Skeletal muscle tissue (tissue), 4 donors: Measurements from ENCODE around the gene FADS2. TPM values are rescaled to one million over a fixed set of nuclear protein-coding genes. Genes with fewer than 3 reads are reported as not detected.

Source experiments
- H3K27ac ChIP-seq: one replicate; pipeline ENCODE4 v1.7.0; 2013; ENCODE audit warnings: mild to moderate bottlenecking, low read depth, low read length, inconsistent platforms
- H3K27me3 ChIP-seq, 3 donors: one replicate each; pipeline ENCODE4 v1.7.0; 2013; ENCODE audit warnings: low read length in 3 of 3; ENCODE audit not compliant: control insufficient read depth in 3 of 3, insufficient read depth in 3 of 3
- H3K36me3 ChIP-seq, 3 donors: one replicate each; pipeline ENCODE4 v1.7.0; 2013; ENCODE audit warnings: low read length in 3 of 3; ENCODE audit not compliant: control insufficient read depth in 3 of 3, insufficient read depth in 3 of 3
- H3K4me1 ChIP-seq, 3 donors: one replicate each; pipeline ENCODE4 v1.7.0; 2013; ENCODE audit warnings: low read length in 3 of 3, mild to moderate bottlenecking in 3 of 3; ENCODE audit not compliant: control insufficient read depth in 3 of 3, insufficient read depth in 3 of 3
- H3K4me3 ChIP-seq, 3 donors: one replicate each; pipeline ENCODE4 v1.7.0; 2013; ENCODE audit warnings: low read length in 3 of 3
- H3K9ac ChIP-seq, 3 donors: one replicate each; pipeline ENCODE4 v1.7.0; 2013; ENCODE audit warnings: low read length in 3 of 3, mild to moderate bottlenecking in 3 of 3, moderate library complexity in 2 of 3, low read depth in 1 of 3
- H3K9me3 ChIP-seq, 3 donors: one replicate each; pipeline ENCODE4 v1.7.0; 2013; ENCODE audit warnings: low read length in 3 of 3; ENCODE audit not compliant: control insufficient read depth in 3 of 3
- total RNA-seq: library from RNA; depleted of rRNA; stranded (reverse); fragments of >200 nt; gene quantifications from one replicate; pipeline ENCODE4 v1.2.3, GENCODE V29; 2014
- donor health status: Osteomylitis.

Gene FADS2
- total RNA-seq, 1 donor from 2014 or later: 41.2 TPM

GRCh38 chr11:61900251-61900650 is 72.2 kb downstream of the FADS2 start:
- H3K4me1 ChIP-seq: peaks cover 0 to 6% (median 4%) of the 10 kb centered on the region in 3 donors
- no peak overlapping the region for H3K4me3 ChIP-seq
- H3K9ac ChIP-seq: peak overlapping the region in 1 of 3 donors; percentile 33
- H3K27ac ChIP-seq: no peak overlapping the region
- H3K36me3 ChIP-seq: peaks cover 2 to 21% (median 4%) of the 10 kb centered on the region in 3 donors
- H3K9me3 ChIP-seq: no peaks in the 10 kb centered on the region
- H3K27me3 ChIP-seq: no peaks in the 10 kb centered on the region

- H3K27ac ChIP-seq: no peak overlapping the region
- peaks cover 0 to 6% (median 4%) of the 10 kb centered on the region in 3 donors for H3K4me1 ChIP-seq
- H3K4me3 ChIP-seq: no peak overlapping the region
- peaks cover 5 to 28% (median 9%) of the 10 kb centered on the region in 3 donors for H3K36me3 ChIP-seq
- no peaks in the 10 kb centered on the region for H3K9me3 ChIP-seq
- no peak overlapping the region for H3K9ac ChIP-seq
- H3K27me3 ChIP-seq: no peaks in the 10 kb centered on the region
Observed at GRCh38 chr11:61901397-61901796, 73.3 kb downstream of the FADS2 start.

DNA sequence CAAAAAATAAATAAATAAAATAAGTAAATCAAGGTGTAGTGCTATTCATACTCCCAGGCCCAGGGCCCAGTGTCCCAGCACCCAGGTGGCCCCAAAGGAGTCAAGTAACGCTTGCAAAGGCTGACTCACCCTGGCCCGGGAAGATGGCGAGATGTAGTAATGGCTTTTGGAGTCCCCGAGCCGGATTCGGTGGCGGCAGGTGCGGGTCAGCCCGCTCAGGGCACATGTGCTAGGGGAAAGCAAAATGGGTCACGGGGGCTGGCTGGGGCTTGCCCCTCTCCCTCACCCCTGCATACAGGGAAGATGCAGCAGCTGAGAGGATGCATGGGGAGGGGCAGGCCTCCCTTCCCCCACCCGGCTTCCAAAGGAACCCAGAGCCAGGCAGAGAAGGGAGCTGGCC is 74.2 kb downstream of the FADS2 start:
- Histone ChIP-seq H3K27me3 (no peaks in the 10 kb centered on the region), H3K36me3 (peaks cover 9 to 29% (median 10%) of the 10 kb centered on the region in 3 donors), H3K9ac (no peak overlapping the region), H3K27ac (no peak overlapping the region), H3K4me3 (no peak overlapping the region), H3K9me3 (no peaks in the 10 kb centered on the region), H3K4me1 (peaks cover 0 to 6% (median 4%) of the 10 kb centered on the region in 3 donors)

DNA sequence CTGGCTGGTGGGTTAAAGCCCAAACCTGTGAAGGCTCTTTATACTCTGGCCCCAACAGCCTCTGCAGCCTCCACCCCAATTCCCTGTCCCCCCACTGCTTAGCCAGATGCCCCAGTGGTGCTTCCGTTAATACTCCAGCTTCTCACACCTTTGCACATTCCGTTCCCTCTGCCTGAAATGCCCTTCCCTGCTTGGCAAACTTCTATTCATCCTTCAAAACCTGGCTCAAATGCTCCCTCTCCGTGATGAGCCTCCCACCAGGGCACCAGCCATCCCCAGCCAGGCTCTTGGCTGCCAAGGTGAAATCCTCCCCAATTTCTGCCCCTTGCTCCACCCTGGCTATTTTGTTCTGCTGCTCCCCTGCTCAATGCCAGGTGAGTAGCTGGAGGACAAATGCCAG is 75.7 kb downstream of the FADS2 start:
- Histone ChIP-seq H3K27me3 (no peaks in the 10 kb centered on the region), H3K27ac (no peak overlapping the region), H3K9me3 (no peaks in the 10 kb centered on the region), H3K9ac (no peak overlapping the region), H3K4me3 (no peak overlapping the region), H3K36me3 (peaks cover 8 to 25% (median 10%) of the 10 kb centered on the region in 3 donors), H3K4me1 (peaks cover 4 to 10% (median 6%) of the 10 kb centered on the region in 3 donors)

GRCh38 chr11:61904539-61905048 is 76.5 kb downstream of the FADS2 start:
- Histone ChIP-seq H3K27ac (no peak overlapping the region), H3K4me3 (no peak overlapping the region), H3K9ac (no peak overlapping the region), H3K27me3 (no peaks in the 10 kb centered on the region), H3K4me1 (peaks cover 6 to 12% (median 8%) of the 10 kb centered on the region in 3 donors), H3K36me3 (peaks cover 8 to 25% (median 10%) of the 10 kb centered on the region in 3 donors), H3K9me3 (no peaks in the 10 kb centered on the region)

DNA sequence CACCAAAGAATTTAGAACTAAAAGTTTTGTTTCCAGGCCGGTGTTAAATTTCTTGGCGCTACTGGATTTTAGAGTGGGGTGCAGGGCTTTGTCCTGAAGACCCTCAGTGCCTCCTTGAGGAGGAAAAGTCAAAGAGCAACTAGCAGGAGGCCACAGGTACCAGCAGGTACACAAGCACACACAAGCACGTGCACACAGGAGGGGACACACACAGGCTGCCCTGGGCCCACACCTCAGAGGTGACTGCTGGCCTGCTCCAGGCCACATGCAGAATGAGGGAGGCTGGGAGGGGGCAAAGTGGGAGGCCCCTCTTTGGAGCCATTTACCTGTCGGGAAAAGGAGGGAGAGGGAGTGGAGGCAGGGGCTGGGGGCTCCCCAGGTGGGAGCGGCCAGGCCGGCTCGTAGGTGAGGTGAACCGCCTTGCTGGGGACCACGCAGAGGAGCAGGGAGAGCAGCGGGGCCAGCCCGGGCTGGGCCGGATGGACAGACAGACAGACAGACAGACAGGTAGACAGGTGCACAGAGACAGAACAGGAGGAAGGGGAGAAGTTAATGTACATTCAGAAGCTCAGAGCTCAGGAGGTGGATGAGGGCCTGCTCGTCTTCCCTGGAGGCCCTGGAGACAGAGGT is 77.1 kb downstream of the FADS2 start:
- peaks cover 9 to 12% (median 9%) of the 10 kb centered on the region in 3 donors for H3K4me1 ChIP-seq
- H3K36me3 ChIP-seq: peaks cover 8 to 25% (median 10%) of the 10 kb centered on the region in 3 donors
- H3K9me3 ChIP-seq: no peaks in the 10 kb centered on the region
- H3K27me3 ChIP-seq: no peaks in the 10 kb centered on the region
- no peak overlapping the region for H3K27ac ChIP-seq
- H3K9ac ChIP-seq: no peak overlapping the region
- H3K4me3 ChIP-seq: no peak overlapping the region

GRCh38 chr11:61905801-61906521 is 77.9 kb downstream of the FADS2 start:
- Histone ChIP-seq H3K9me3 (no peaks in the 10 kb centered on the region), H3K27me3 (no peaks in the 10 kb centered on the region), H3K4me3 (no peak overlapping the region), H3K4me1 (peaks cover 15 to 18% (median 16%) of the 10 kb centered on the region in 3 donors), H3K9ac (no peak overlapping the region), H3K27ac (no peak overlapping the region), H3K36me3 (peaks cover 8 to 23% (median 8%) of the 10 kb centered on the region in 3 donors)

DNA sequence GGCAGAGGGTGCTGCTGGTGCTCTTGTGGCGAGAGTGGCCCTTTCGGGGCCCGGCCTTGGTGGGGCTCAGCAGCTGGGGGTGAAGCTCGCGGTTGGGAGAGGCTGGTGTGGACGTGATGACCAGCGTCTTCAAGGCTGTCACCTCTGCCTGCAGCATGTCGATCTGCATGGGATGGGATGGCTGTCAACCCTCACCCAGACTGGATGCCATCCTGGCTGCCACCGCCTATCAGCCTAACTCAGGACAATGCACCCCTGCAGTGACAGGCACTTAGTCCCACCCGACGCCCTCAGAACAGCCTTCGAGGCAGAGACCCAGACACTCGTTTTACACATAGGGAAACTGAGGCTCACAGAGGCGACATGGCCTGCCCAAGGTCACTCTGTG is 78.4 kb downstream of the FADS2 start:
- H3K4me1 ChIP-seq: peaks cover 19 to 24% (median 20%) of the 10 kb centered on the region in 3 donors
- no peaks in the 10 kb centered on the region for H3K9me3 ChIP-seq
- H3K36me3 ChIP-seq: peaks cover 7 to 20% (median 8%) of the 10 kb centered on the region in 3 donors
- H3K27ac ChIP-seq: no peak overlapping the region
- H3K4me3 ChIP-seq: no peak overlapping the region
- H3K9ac ChIP-seq: no peak overlapping the region
- no peaks in the 10 kb centered on the region for H3K27me3 ChIP-seq

- Histone ChIP-seq H3K4me1 (peaks cover 24 to 31% (median 26%) of the 10 kb centered on the region in 3 donors), H3K9me3 (no peaks in the 10 kb centered on the region), H3K27me3 (no peaks in the 10 kb centered on the region), H3K36me3 (peaks cover 7 to 20% (median 8%) of the 10 kb centered on the region in 3 donors), H3K27ac (no peak overlapping the region), H3K4me3 (no peak overlapping the region), H3K9ac (no peak overlapping the region)
Observed at GRCh38 chr11:61907282-61907681, 79.2 kb downstream of the FADS2 start.
